Natural killer cell (primary cell): ENCODE results near the gene PATJ. TPM values are rescaled to one million over a fixed set of nuclear protein-coding genes. Genes with fewer than 3 reads are reported as not detected.

Experiments used
- ATAC-seq, 3 donors: fragments of 150-1000 bp in 2 of 3; fragments of 200-7000 bp in 1 of 3; cut with Tn5 transposase; 1 replicate in 1 of 3; 2 replicates in 2 of 3; pipeline ENCODE4 v1.10.0; 2021; ENCODE audit warnings: mild to moderate bottlenecking in 2 of 3, moderate library complexity in 2 of 3
- DNase-seq, 2 donors: peaks; one replicate each; pipeline versions ENCODE4 v3.0.0 to v3.0.0-alpha.2; 2013 to 2021; ENCODE audit warnings: mixed read lengths in 1 of 2
- H3K27ac ChIP-seq: one replicate; pipeline ENCODE4 v1.5.1; 2013; ENCODE audit warnings: mild to moderate bottlenecking, low read length
- H3K27me3 ChIP-seq: one replicate; pipeline ENCODE4 v1.6.1; 2013; ENCODE audit warnings: low read length; ENCODE audit not compliant: control insufficient read depth, insufficient read depth
- H3K36me3 ChIP-seq: one replicate; pipeline ENCODE4 v1.6.1; 2013; ENCODE audit warnings: low read length; ENCODE audit not compliant: control insufficient read depth, insufficient read depth
- H3K4me1 ChIP-seq: one replicate; pipeline ENCODE4 v1.6.1; 2013; ENCODE audit warnings: low read length; ENCODE audit not compliant: control insufficient read depth, insufficient read depth
- H3K4me3 ChIP-seq: one replicate; pipeline ENCODE4 v1.5.1; 2013; ENCODE audit warnings: low read length
- H3K9me3 ChIP-seq: one replicate; pipeline ENCODE4 v1.6.1; 2013; ENCODE audit warnings: low read length; ENCODE audit not compliant: control insufficient read depth, insufficient read depth
- H3K27ac Mint-ChIP-seq, 2 donors: one replicate each; pipeline ENCODE4 v1.8.0; 2022; ENCODE audit warnings: mild to moderate bottlenecking in 2 of 2, mixed read lengths in 2 of 2, moderate library complexity in 1 of 2
- H3K27me3 Mint-ChIP-seq, 2 donors: one replicate each; pipeline ENCODE4 v1.8.0; 2022; ENCODE audit warnings: low read depth in 2 of 2, mixed read lengths in 2 of 2
- H3K36me3 Mint-ChIP-seq: one replicate; pipeline ENCODE4 v1.8.0; 2022; ENCODE audit warnings: mixed read lengths
- H3K4me1 Mint-ChIP-seq, 2 donors: one replicate each; pipeline ENCODE4 v1.8.0; 2022; ENCODE audit warnings: mixed read lengths in 2 of 2
- H3K4me3 Mint-ChIP-seq: one replicate; pipeline ENCODE4 v1.8.0; 2022; ENCODE audit warnings: mild to moderate bottlenecking, moderate library complexity, mixed read lengths
- H3K9me3 Mint-ChIP-seq, 2 donors: one replicate each; pipeline ENCODE4 v1.8.0; 2022; ENCODE audit warnings: mixed read lengths in 2 of 2
- CTCF ChIP-seq: fragments of 200-600 bp; IDR thresholded peaks from one replicate; pipeline ENCODE4 v1.8.0; 2022; ENCODE audit warnings: antibody characterized with exemption
- WGBS: methylation state at CpG from one replicate; pipeline ENCODE4 v1.1.7; 2013; ENCODE audit warnings: missing lambda C conversion rate; ENCODE audit not compliant: insufficient coverage; 5-methylcytosine and 5-hydroxymethylcytosine counted together
- intact Hi-C: fragments of 100-400 bp; cut with micrococcal nuclease; formaldehyde crosslinking; loops from one replicate; pipeline ENCODE4 v1.14.2; 2022
- total RNA-seq, 4 donors: library from RNA; stranded (reverse); fragments of 120-200 nt in 1 of 4; gene quantifications; one replicate each; pipeline versions ENCODE4 v1.2.3 to v1.2.4, GENCODE V29; 2013 to 2022

The PATJ gene
- total RNA-seq, 3 donors from 2014 or later (not counting 1 experiment from before 2014, with no cell fraction given): 15.0 to 18.5 (median 16.7) TPM

- no peak for ATAC-seq
- no peak overlapping the region for H3K27ac Mint-ChIP-seq
- intact Hi-C loops: no loop called here
- 91% methylated on average over 4 of the region's 7 CpGs for WGBS
- Histone ChIP-seq H3K9me3 (no peaks in the 10 kb centered on the region), H3K27me3 (no peaks in the 10 kb centered on the region), H3K36me3 (no peaks in the 10 kb centered on the region), H3K27ac (no peak overlapping the region), H3K4me3 (no peak overlapping the region), H3K4me1 (peaks cover 3% of the 10 kb centered on the region)
- no peaks in the 10 kb centered on the region for H3K9me3 Mint-ChIP-seq
- H3K27me3 Mint-ChIP-seq: no peaks in the 10 kb centered on the region
- TF ChIP-seq CTCF: no peak
- DNase-seq: no peak
- peaks cover 0 to 4% of the 10 kb centered on the region in 2 donors for H3K4me1 Mint-ChIP-seq
- H3K36me3 Mint-ChIP-seq: no peaks in the 10 kb centered on the region
- no peak overlapping the region for H3K4me3 Mint-ChIP-seq
Observed at GRCh38 chr1:61864489-61864888, 122.2 kb downstream of the PATJ start.

GRCh38 chr1:61865646-61866220, 123.5 kb downstream of the PATJ start:
- Histone ChIP-seq H3K27ac (no peak overlapping the region), H3K4me1 (peaks cover 3% of the 10 kb centered on the region), H3K27me3 (no peaks in the 10 kb centered on the region), H3K9me3 (peaks cover 4% of the 10 kb centered on the region), H3K4me3 (no peak overlapping the region), H3K36me3 (no peaks in the 10 kb centered on the region)
- DNase-seq (no peak), ATAC-seq (no peak)
- Mint-ChIP-seq H3K4me1 (peaks cover 0 to 4% of the 10 kb centered on the region in 2 donors), H3K9me3 (no peaks in the 10 kb centered on the region), H3K27me3 (no peaks in the 10 kb centered on the region), H3K4me3 (no peak overlapping the region), H3K36me3 (no peaks in the 10 kb centered on the region), H3K27ac (no peak overlapping the region)
- TF ChIP-seq CTCF: no peak
- 73% methylated on average over 3 of the region's 4 CpGs for WGBS
- intact Hi-C loops: no loop called here

- no peak for TF ChIP-seq CTCF
Observed at GRCh38 chr1:61869691-61870109, 127.4 kb downstream of the PATJ start.

GRCh38 chr1:61872206-61872605, 129.9 kb downstream of the PATJ start:
- Histone ChIP-seq H3K4me1 (no peaks in the 10 kb centered on the region), H3K27me3 (no peaks in the 10 kb centered on the region), H3K36me3 (peaks cover 2% of the 10 kb centered on the region), H3K9me3 (peaks cover 4% of the 10 kb centered on the region), H3K27ac (no peak overlapping the region), H3K4me3 (no peak overlapping the region)
- intact Hi-C loops: no loop called here
- no peak for DNase-seq
- WGBS: 93% methylated on average over 3 of the region's 3 CpGs
- TF ChIP-seq CTCF: no peak
- peaks cover 9% of the 10 kb centered on the region for H3K36me3 Mint-ChIP-seq
- no peak for ATAC-seq
- H3K4me1 Mint-ChIP-seq: no peaks in the 10 kb centered on the region
- no peaks in the 10 kb centered on the region for H3K9me3 Mint-ChIP-seq
- no peaks in the 10 kb centered on the region for H3K27me3 Mint-ChIP-seq
- H3K4me3 Mint-ChIP-seq: no peak overlapping the region
- H3K27ac Mint-ChIP-seq: no peak overlapping the region

More at GRCh38 chr1:61869691-61870109, 127.4 kb downstream of the PATJ start:
- H3K4me1 Mint-ChIP-seq: peaks cover 0 to 4% of the 10 kb centered on the region in 2 donors
- H3K36me3 ChIP-seq: no peaks in the 10 kb centered on the region
- H3K9me3 Mint-ChIP-seq: no peaks in the 10 kb centered on the region
- no peak overlapping the region for H3K4me3 ChIP-seq
- intact Hi-C loops: no loop called here
- DNase-seq: no peak
- no peaks in the 10 kb centered on the region for H3K27me3 ChIP-seq
- peaks cover 4% of the 10 kb centered on the region for H3K9me3 ChIP-seq
- H3K36me3 Mint-ChIP-seq: no peaks in the 10 kb centered on the region
- peaks cover 3% of the 10 kb centered on the region for H3K4me1 ChIP-seq
- no peak overlapping the region for H3K4me3 Mint-ChIP-seq
- ATAC-seq: no peak
- WGBS: 97% methylated on average over 14 of the region's 14 CpGs
- no peak overlapping the region for H3K27ac Mint-ChIP-seq
- H3K27me3 Mint-ChIP-seq: no peaks in the 10 kb centered on the region
- no peak overlapping the region for H3K27ac ChIP-seq
